NT2/D1 (cell line): ENCODE measurements around the gene COMMD7.

Experiments used
- SUZ12 ChIP-seq: IDR thresholded peaks from 2 replicates; pipeline ENCODE4 v1.6.1; 2011; ENCODE audit not compliant: insufficient read length, insufficient read depth; ENCODE audit errors: extremely low read depth
- YY1 ChIP-seq: IDR thresholded peaks from 2 replicates; pipeline ENCODE4 v1.6.1; 2011; ENCODE audit not compliant: insufficient read length, insufficient read depth
- ZNF274 ChIP-seq: IDR thresholded peaks from 2 replicates; pipeline ENCODE4 v1.6.1; 2011; ENCODE audit warnings: mild to moderate bottlenecking, low read depth, low read length

GRCh38 chr20:32737371-32738223, 5.7 kb downstream of the COMMD7 start:
- TF ChIP-seq ZNF274 (no peak), SUZ12 (no peak), YY1 (no peak)
